ENCODE data around the gene ETS1.

- TF ChIP-seq, protein P1, sequence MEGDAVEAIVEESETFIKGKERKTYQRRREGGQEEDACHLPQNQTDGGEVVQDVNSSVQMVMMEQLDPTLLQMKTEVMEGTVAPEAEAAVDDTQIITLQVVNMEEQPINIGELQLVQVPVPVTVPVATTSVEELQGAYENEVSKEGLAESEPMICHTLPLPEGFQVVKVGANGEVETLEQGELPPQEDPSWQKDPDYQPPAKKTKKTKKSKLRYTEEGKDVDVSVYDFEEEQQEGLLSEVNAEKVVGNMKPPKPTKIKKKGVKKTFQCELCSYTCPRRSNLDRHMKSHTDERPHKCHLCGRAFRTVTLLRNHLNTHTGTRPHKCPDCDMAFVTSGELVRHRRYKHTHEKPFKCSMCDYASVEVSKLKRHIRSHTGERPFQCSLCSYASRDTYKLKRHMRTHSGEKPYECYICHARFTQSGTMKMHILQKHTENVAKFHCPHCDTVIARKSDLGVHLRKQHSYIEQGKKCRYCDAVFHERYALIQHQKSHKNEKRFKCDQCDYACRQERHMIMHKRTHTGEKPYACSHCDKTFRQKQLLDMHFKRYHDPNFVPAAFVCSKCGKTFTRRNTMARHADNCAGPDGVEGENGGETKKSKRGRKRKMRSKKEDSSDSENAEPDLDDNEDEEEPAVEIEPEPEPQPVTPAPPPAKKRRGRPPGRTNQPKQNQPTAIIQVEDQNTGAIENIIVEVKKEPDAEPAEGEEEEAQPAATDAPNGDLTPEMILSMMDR (IDR thresholded peaks at IDR 0.05): no peak
- TF ChIP-seq EP300 (IDR thresholded peaks at IDR 0.05): no peak
- TF ChIP-seq POLR2A (IDR thresholded peaks at IDR 0.05; ENCODE audit: low read depth): no peak
- no peak for TF ChIP-seq POLR2AphosphoS5 (IDR thresholded peaks at IDR 0.05)
These were observed 35.7 kb upstream of the ETS1 start for GRCh38 chr11:128623091-128623490.
